KMS-11 (cell line): ENCODE data around the gene TRAPPC11.

Experiments used
- H2AFZ ChIP-seq: fragments of 200-600 bp; sonication (generic); 2 replicates; pipeline ENCODE4 v1.6.1; 2016; ENCODE audit warnings: antibody characterized with exemption, mixed run types, low read depth
- H3K27ac ChIP-seq: fragments of 200-600 bp; sonication (generic); 2 replicates; pipeline ENCODE4 v1.6.1; 2016; ENCODE audit warnings: mild to moderate bottlenecking, mixed run types
- H3K27me3 ChIP-seq: fragments of 200-600 bp; sonication (generic); 2 replicates; pipeline ENCODE4 v1.6.1; 2017; ENCODE audit warnings: mild to moderate bottlenecking, low read depth, mixed run types, moderate library complexity; ENCODE audit not compliant: insufficient read depth
- H3K36me3 ChIP-seq: fragments of 200-600 bp; sonication (generic); 2 replicates; pipeline ENCODE4 v1.6.1; 2017; ENCODE audit warnings: mild to moderate bottlenecking, mixed run types; ENCODE audit not compliant: insufficient read depth
- H3K4me1 ChIP-seq: fragments of 200-600 bp; sonication (generic); 2 replicates; pipeline ENCODE4 v1.6.1; 2016; ENCODE audit warnings: mild to moderate bottlenecking, low read depth, mixed run types; ENCODE audit not compliant: poor library complexity, severe bottlenecking
- H3K4me2 ChIP-seq: fragments of 200-600 bp; sonication (generic); 2 replicates; pipeline ENCODE4 v1.7.0; 2016; ENCODE audit warnings: mild to moderate bottlenecking, mixed run types
- H3K4me3 ChIP-seq: fragments of 200-600 bp; sonication (generic); IDR thresholded peaks from 2 replicates; pipeline ENCODE4 v1.6.1; 2017; ENCODE audit warnings: low read depth, low read length, mixed read lengths; ENCODE audit not compliant: insufficient read depth
- H3K79me2 ChIP-seq: fragments of 200-600 bp; sonication (generic); 2 replicates; pipeline ENCODE4 v1.6.1; 2016; ENCODE audit warnings: low read depth, mixed run types; ENCODE audit not compliant: insufficient read depth
- H3K9ac ChIP-seq: fragments of 200-600 bp; sonication (generic); 2 replicates; pipeline ENCODE4 v1.6.1; 2016; ENCODE audit warnings: mild to moderate bottlenecking, mixed run types
- H4K20me1 ChIP-seq: fragments of 200-600 bp; sonication (generic); 2 replicates; pipeline ENCODE4 v1.6.1; 2016; ENCODE audit warnings: mild to moderate bottlenecking, mixed run types; ENCODE audit not compliant: insufficient read depth
- CTCF ChIP-seq: fragments of 200-600 bp; sonication (generic); conservative IDR thresholded peaks from 2 replicates; pipeline ENCODE4 v1.6.1; 2017; ENCODE audit warnings: low read depth, mild to moderate bottlenecking, antibody characterized with exemption, low read length, moderate library complexity, mixed read lengths

The TRAPPC11 gene

GRCh38 chr4:183700407-183700806 lies 41.3 kb downstream of the TRAPPC11 start:
- H3K9ac ChIP-seq: no peak overlapping the region
- H2AFZ ChIP-seq: no peak overlapping the region
- no peak overlapping the region for H3K4me2 ChIP-seq
- no peaks in the 10 kb centered on the region for H4K20me1 ChIP-seq
- H3K27ac ChIP-seq: no peak overlapping the region
- no peaks in the 10 kb centered on the region for H3K27me3 ChIP-seq
- H3K4me3 ChIP-seq: no peak overlapping the region
- H3K4me1 ChIP-seq: no peaks in the 10 kb centered on the region
- no peak for TF ChIP-seq CTCF
- H3K79me2 ChIP-seq: no peaks in the 10 kb centered on the region
- peaks cover 6% of the 10 kb centered on the region; the same call in 1 of the 2 replicates for H3K36me3 ChIP-seq

GRCh38 chr4:183702492-183702891 lies 43.4 kb downstream of the TRAPPC11 start:
- H2AFZ ChIP-seq: no peak overlapping the region
- H3K9ac ChIP-seq: no peak overlapping the region
- H3K4me2 ChIP-seq: no peak overlapping the region
- H4K20me1 ChIP-seq: no peaks in the 10 kb centered on the region
- H3K27ac ChIP-seq: no peak overlapping the region
- no peaks in the 10 kb centered on the region for H3K4me1 ChIP-seq
- peaks cover 6% of the 10 kb centered on the region; the same call in 1 of the 2 replicates for H3K36me3 ChIP-seq
- no peak overlapping the region for H3K4me3 ChIP-seq
- TF ChIP-seq CTCF: no peak
- no peaks in the 10 kb centered on the region for H3K79me2 ChIP-seq
- no peaks in the 10 kb centered on the region for H3K27me3 ChIP-seq

GRCh38 chr4:183714626-183715025 lies 55.5 kb downstream of the TRAPPC11 start:
- no peak overlapping the region for H2AFZ ChIP-seq
- no peaks in the 10 kb centered on the region for H4K20me1 ChIP-seq
- no peak overlapping the region for H3K4me2 ChIP-seq
- TF ChIP-seq CTCF: no peak
- H3K9ac ChIP-seq: no peak overlapping the region
- H3K4me1 ChIP-seq: no peaks in the 10 kb centered on the region
- H3K79me2 ChIP-seq: no peaks in the 10 kb centered on the region
- no peak overlapping the region for H3K27ac ChIP-seq
- H3K36me3 ChIP-seq: no peaks in the 10 kb centered on the region
- no peak overlapping the region for H3K4me3 ChIP-seq
- no peaks in the 10 kb centered on the region for H3K27me3 ChIP-seq

- Histone ChIP-seq H3K27me3 (no peaks in the 10 kb centered on the region), H3K36me3 (no peaks in the 10 kb centered on the region), H3K27ac (no peak overlapping the region), H4K20me1 (no peaks in the 10 kb centered on the region), H3K4me3 (no peak overlapping the region), H3K4me2 (no peak overlapping the region), H3K79me2 (no peaks in the 10 kb centered on the region), H2AFZ (no peak overlapping the region), H3K9ac (no peak overlapping the region), H3K4me1 (no peaks in the 10 kb centered on the region)
- no peak for TF ChIP-seq CTCF
Measured at GRCh38 chr4:183716302-183716701, 57.2 kb downstream of the TRAPPC11 start.
